SK-N-SH treated with all-trans-retinoic acid at 6 μM for 48 hours (cell line): Measurements from ENCODE around the gene RGS9.

ENCODE experiments used
- ARNTL ChIP-seq: fragments of 450-650 bp; formaldehyde crosslinking; IDR thresholded peaks from 2 replicates; pipeline ENCODE4 v1.5.0; 2020; ENCODE audit warnings: low read depth, mild to moderate bottlenecking, moderate library complexity, borderline replicate concordance
- CSDC2 ChIP-seq: fragments of 250-450 bp; sonication (Bioruptor Pico); IDR thresholded peaks from 2 replicates; pipeline ENCODE4 v1.5.0; 2020; ENCODE audit warnings: mild to moderate bottlenecking, moderate library complexity
- ESRRG ChIP-seq: fragments of 250-450 bp; sonication (Bioruptor Pico); IDR thresholded peaks from 2 replicates; pipeline ENCODE4 v1.6.1; 2021; ENCODE audit warnings: mild to moderate bottlenecking
- ISL1 ChIP-seq: fragments of 250-450 bp; sonication (Bioruptor Pico); IDR thresholded peaks from 2 replicates; pipeline ENCODE4 v2.1.2; 2022; ENCODE audit warnings: mild to moderate bottlenecking, moderate library complexity
- OSR1 ChIP-seq: fragments of 250-450 bp; sonication (Bioruptor Pico); IDR thresholded peaks from 2 replicates; pipeline ENCODE4 v1.8.0; 2022; ENCODE audit warnings: moderate library complexity, mild to moderate bottlenecking, inconsistent platforms
- RARB ChIP-seq: fragments of 250-450 bp; sonication (Bioruptor Pico); IDR thresholded peaks from 2 replicates; pipeline ENCODE4 v1.8.0; 2021; ENCODE audit warnings: mild to moderate bottlenecking, moderate library complexity
- ZC3H10 ChIP-seq: fragments of 250-450 bp; sonication (Bioruptor Pico); IDR thresholded peaks from 2 replicates; pipeline ENCODE4 v1.5.1; 2021; ENCODE audit warnings: mild to moderate bottlenecking, moderate library complexity
- ZFP30 ChIP-seq: fragments of 450-650 bp; formaldehyde crosslinking; IDR thresholded peaks from 2 replicates; pipeline ENCODE4 v1.5.0; 2022; ENCODE audit warnings: mild to moderate bottlenecking, moderate library complexity
- ZNF70 ChIP-seq: fragments of 450-650 bp; formaldehyde crosslinking; IDR thresholded peaks from 2 replicates; pipeline ENCODE4 v1.5.0; 2020; ENCODE audit warnings: mild to moderate bottlenecking, moderate library complexity
- TF ChIP-seq, protein P1 (sequence below): fragments of 250-450 bp; sonication (Bioruptor Pico); IDR thresholded peaks from 2 replicates; pipeline ENCODE4 v1.5.1; 2021; ENCODE audit warnings: mild to moderate bottlenecking, moderate library complexity
- TF ChIP-seq, protein P2 (sequence below): fragments of 250-450 bp; sonication (Bioruptor Pico); IDR thresholded peaks from 2 replicates; pipeline ENCODE4 v1.8.0; 2020; ENCODE audit warnings: mild to moderate bottlenecking, moderate library complexity, borderline replicate concordance
- TF ChIP-seq, protein P3 (sequence below): fragments of 250-450 bp; sonication (Bioruptor Pico); IDR thresholded peaks from 2 replicates; pipeline ENCODE4 v1.8.0; 2021; ENCODE audit warnings: low read depth, mild to moderate bottlenecking, moderate library complexity, borderline replicate concordance
- TF ChIP-seq, protein P4 (sequence below): fragments of 250-450 bp; sonication (Bioruptor Pico); IDR thresholded peaks from 2 replicates; pipeline ENCODE4 v1.5.0; 2020; ENCODE audit warnings: mild to moderate bottlenecking, moderate library complexity

DNA sequence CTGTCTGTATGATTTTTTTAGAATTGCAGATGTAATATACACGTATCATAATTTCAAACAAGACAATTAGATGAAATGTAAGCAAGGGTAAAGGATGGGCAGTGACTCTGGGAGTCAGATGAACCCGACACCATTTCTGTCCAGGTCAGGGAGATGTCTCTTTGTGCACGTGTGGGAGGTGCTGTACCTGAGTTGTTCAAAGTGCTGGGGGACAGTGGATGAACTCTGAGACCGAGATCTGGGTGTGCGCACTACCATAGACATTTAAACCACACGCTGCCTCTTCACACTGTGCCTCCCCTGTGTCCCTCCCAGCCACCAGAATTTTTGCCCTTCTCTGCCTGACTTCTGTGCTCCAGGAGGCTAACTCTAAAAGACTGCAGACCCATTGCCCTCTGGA, 5.9 kb upstream of the RGS9 start:
- TF ChIP-seq ARNTL (CRISPR knock-in tag): no peak
- TF ChIP-seq ZC3H10 (CRISPR knock-in tag): no peak
- TF ChIP-seq, protein P1, sequence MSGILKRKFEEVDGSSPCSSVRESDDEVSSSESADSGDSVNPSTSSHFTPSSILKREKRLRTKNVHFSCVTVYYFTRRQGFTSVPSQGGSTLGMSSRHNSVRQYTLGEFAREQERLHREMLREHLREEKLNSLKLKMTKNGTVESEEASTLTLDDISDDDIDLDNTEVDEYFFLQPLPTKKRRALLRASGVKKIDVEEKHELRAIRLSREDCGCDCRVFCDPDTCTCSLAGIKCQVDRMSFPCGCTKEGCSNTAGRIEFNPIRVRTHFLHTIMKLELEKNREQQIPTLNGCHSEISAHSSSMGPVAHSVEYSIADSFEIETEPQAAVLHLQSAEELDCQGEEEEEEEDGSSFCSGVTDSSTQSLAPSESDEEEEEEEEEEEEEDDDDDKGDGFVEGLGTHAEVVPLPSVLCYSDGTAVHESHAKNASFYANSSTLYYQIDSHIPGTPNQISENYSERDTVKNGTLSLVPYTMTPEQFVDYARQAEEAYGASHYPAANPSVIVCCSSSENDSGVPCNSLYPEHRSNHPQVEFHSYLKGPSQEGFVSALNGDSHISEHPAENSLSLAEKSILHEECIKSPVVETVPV: no peak
- TF ChIP-seq CSDC2 (CRISPR knock-in tag): no peak
- no peak for TF ChIP-seq ISL1 (CRISPR knock-in tag)
- TF ChIP-seq, protein P2, sequence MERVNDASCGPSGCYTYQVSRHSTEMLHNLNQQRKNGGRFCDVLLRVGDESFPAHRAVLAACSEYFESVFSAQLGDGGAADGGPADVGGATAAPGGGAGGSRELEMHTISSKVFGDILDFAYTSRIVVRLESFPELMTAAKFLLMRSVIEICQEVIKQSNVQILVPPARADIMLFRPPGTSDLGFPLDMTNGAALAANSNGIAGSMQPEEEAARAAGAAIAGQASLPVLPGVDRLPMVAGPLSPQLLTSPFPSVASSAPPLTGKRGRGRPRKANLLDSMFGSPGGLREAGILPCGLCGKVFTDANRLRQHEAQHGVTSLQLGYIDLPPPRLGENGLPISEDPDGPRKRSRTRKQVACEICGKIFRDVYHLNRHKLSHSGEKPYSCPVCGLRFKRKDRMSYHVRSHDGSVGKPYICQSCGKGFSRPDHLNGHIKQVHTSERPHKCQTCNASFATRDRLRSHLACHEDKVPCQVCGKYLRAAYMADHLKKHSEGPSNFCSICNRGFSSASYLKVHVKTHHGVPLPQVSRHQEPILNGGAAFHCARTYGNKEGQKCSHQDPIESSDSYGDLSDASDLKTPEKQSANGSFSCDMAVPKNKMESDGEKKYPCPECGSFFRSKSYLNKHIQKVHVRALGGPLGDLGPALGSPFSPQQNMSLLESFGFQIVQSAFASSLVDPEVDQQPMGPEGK (CRISPR knock-in tag): no peak
- TF ChIP-seq, protein P3, sequence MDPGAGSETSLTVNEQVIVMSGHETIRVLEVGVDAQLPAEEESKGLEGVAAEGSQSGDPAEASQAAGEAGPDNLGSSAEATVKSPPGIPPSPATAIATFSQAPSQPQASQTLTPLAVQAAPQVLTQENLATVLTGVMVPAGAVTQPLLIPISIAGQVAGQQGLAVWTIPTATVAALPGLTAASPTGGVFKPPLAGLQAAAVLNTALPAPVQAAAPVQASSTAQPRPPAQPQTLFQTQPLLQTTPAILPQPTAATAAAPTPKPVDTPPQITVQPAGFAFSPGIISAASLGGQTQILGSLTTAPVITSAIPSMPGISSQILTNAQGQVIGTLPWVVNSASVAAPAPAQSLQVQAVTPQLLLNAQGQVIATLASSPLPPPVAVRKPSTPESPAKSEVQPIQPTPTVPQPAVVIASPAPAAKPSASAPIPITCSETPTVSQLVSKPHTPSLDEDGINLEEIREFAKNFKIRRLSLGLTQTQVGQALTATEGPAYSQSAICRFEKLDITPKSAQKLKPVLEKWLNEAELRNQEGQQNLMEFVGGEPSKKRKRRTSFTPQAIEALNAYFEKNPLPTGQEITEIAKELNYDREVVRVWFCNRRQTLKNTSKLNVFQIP (CRISPR knock-in tag): no peak
- TF ChIP-seq ESRRG: no peak
- no peak for TF ChIP-seq OSR1 (CRISPR knock-in tag)
- no peak for TF ChIP-seq RARB (CRISPR knock-in tag)
- no peak for TF ChIP-seq ZFP30 (CRISPR knock-in tag)
- TF ChIP-seq, protein P4, sequence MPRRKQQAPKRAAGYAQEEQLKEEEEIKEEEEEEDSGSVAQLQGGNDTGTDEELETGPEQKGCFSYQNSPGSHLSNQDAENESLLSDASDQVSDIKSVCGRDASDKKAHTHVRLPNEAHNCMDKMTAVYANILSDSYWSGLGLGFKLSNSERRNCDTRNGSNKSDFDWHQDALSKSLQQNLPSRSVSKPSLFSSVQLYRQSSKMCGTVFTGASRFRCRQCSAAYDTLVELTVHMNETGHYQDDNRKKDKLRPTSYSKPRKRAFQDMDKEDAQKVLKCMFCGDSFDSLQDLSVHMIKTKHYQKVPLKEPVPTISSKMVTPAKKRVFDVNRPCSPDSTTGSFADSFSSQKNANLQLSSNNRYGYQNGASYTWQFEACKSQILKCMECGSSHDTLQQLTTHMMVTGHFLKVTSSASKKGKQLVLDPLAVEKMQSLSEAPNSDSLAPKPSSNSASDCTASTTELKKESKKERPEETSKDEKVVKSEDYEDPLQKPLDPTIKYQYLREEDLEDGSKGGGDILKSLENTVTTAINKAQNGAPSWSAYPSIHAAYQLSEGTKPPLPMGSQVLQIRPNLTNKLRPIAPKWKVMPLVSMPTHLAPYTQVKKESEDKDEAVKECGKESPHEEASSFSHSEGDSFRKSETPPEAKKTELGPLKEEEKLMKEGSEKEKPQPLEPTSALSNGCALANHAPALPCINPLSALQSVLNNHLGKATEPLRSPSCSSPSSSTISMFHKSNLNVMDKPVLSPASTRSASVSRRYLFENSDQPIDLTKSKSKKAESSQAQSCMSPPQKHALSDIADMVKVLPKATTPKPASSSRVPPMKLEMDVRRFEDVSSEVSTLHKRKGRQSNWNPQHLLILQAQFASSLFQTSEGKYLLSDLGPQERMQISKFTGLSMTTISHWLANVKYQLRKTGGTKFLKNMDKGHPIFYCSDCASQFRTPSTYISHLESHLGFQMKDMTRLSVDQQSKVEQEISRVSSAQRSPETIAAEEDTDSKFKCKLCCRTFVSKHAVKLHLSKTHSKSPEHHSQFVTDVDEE (CRISPR knock-in tag): no peak
- TF ChIP-seq ZNF70 (CRISPR knock-in tag): no peak
